ENCODE results near the gene CYP1A2. TPM values are rescaled to one million over a fixed set of nuclear protein-coding genes. Genes with fewer than 3 reads are reported as not detected.

Gene CYP1A2
- under 1 TPM in 2 of 6 donors, not detected in 4; 0.15 to 0.80 TPM for total RNA-seq

GRCh38 chr15:74748322-74748946, at the start of gene CYP1A2:
CYP1A2 (plus strand) TSS chr15:74748845; CDS start chr15:74749739, 894 bp downstream.
- no peak for TF ChIP-seq EP300 (IDR thresholded peaks at IDR 0.05)
- TF ChIP-seq, protein P1, sequence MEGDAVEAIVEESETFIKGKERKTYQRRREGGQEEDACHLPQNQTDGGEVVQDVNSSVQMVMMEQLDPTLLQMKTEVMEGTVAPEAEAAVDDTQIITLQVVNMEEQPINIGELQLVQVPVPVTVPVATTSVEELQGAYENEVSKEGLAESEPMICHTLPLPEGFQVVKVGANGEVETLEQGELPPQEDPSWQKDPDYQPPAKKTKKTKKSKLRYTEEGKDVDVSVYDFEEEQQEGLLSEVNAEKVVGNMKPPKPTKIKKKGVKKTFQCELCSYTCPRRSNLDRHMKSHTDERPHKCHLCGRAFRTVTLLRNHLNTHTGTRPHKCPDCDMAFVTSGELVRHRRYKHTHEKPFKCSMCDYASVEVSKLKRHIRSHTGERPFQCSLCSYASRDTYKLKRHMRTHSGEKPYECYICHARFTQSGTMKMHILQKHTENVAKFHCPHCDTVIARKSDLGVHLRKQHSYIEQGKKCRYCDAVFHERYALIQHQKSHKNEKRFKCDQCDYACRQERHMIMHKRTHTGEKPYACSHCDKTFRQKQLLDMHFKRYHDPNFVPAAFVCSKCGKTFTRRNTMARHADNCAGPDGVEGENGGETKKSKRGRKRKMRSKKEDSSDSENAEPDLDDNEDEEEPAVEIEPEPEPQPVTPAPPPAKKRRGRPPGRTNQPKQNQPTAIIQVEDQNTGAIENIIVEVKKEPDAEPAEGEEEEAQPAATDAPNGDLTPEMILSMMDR (IDR thresholded peaks at IDR 0.05), result no peak
- H3K4me1 ChIP-seq, result no peaks in the 10 kb centered on the region
- WGBS, 2 donors, result 72 to 82% methylated on average over 3 of the region's 3 CpGs
- H3K27ac ChIP-seq, result no peak within 1 kb of the TSS
- no peaks in the 10 kb centered on the region for H3K27me3 ChIP-seq
- H3K4me3 ChIP-seq, result no peak within 1 kb of the TSS
- no peaks in the 10 kb centered on the region for H3K9me3 ChIP-seq
- no peak for DNase-seq
- no peaks in the 10 kb centered on the region for H3K36me3 ChIP-seq
- no peak for ATAC-seq (ENCODE audit: low FRiP score in 2 of 2)

- no peak overlapping the region for H3K27ac ChIP-seq
- 54 to 62% methylated on average over 1 of the region's 1 CpG for WGBS, 2 donors
- no peak for DNase-seq
- no peak for ATAC-seq (ENCODE audit: low FRiP score in 2 of 2)
- H3K9me3 ChIP-seq, result no peaks in the 10 kb centered on the region
- TF ChIP-seq, protein P1 (IDR thresholded peaks at IDR 0.05), result no peak
- TF ChIP-seq POLR2A (IDR thresholded peaks at IDR 0.05), result no peak
- no peak for TF ChIP-seq POLR2AphosphoS5 (IDR thresholded peaks at IDR 0.05)
- no peak for TF ChIP-seq EP300 (IDR thresholded peaks at IDR 0.05)
- H3K4me3 ChIP-seq, result no peak overlapping the region
- H3K4me1 ChIP-seq, result peaks cover 0 to 5% (median 3%) of the 10 kb centered on the region in 4 donors
- no peaks in the 10 kb centered on the region for H3K27me3 ChIP-seq
- no peaks in the 10 kb centered on the region for H3K36me3 ChIP-seq
Measured at GRCh38 chr15:74709011-74709410, 39.6 kb upstream of the CYP1A2 start.

GRCh38 chr15:74709892-74710291, 38.8 kb upstream of the CYP1A2 start:
- Histone ChIP-seq H3K4me3 (no peak overlapping the region), H3K9me3 (no peaks in the 10 kb centered on the region), H3K36me3 (no peaks in the 10 kb centered on the region), H3K27ac (peak overlapping the region in 2 of 4 donors; percentile 61 to 73), H3K27me3 (no peaks in the 10 kb centered on the region), H3K4me1 (peaks cover 0 to 5% (median 3%) of the 10 kb centered on the region in 4 donors)
- ATAC-seq (ENCODE audit: low FRiP score in 2 of 2), result no peak
- WGBS, 2 donors, result 74 to 77% methylated on average over 3 of the region's 3 CpGs
- no peak for DNase-seq
- TF ChIP-seq EP300 (IDR thresholded peaks at IDR 0.05), result no peak
- TF ChIP-seq POLR2A (IDR thresholded peaks at IDR 0.05), result no peak
- TF ChIP-seq, protein P1 (IDR thresholded peaks at IDR 0.05), result no peak
- TF ChIP-seq POLR2AphosphoS5 (IDR thresholded peaks at IDR 0.05), result no peak

- no peak for ATAC-seq (ENCODE audit: low FRiP score in 2 of 2)
- Histone ChIP-seq H3K9me3 (no peaks in the 10 kb centered on the region), H3K4me3 (no peak overlapping the region), H3K27ac (peak overlapping the region in 2 of 4 donors; percentile 61 to 73), H3K27me3 (no peaks in the 10 kb centered on the region), H3K36me3 (no peaks in the 10 kb centered on the region), H3K4me1 (peaks cover 0 to 5% (median 3%) of the 10 kb centered on the region in 4 donors)
- DNase-seq, result no peak
- no peak for TF ChIP-seq EP300 (IDR thresholded peaks at IDR 0.05)
- no peak for TF ChIP-seq POLR2A (IDR thresholded peaks at IDR 0.05)
- TF ChIP-seq, protein P1 (IDR thresholded peaks at IDR 0.05), result no peak
- no peak for TF ChIP-seq POLR2AphosphoS5 (IDR thresholded peaks at IDR 0.05)
- 46 to 64% methylated on average over 2 to 3 of the region's 3 CpGs for WGBS, 2 donors
Measured at GRCh38 chr15:74710319-74711094, 38.1 kb upstream of the CYP1A2 start.

All from upper lobe of left lung (tissue), 6 donors.